Prostate gland (tissue), 2 donors: ENCODE measurements around the gene TBX10.

ENCODE experiments used
- CTCF ChIP-seq, 4 experiments: fragments of 200-600 bp in 2 of 4; fragments of 450-650 bp in 2 of 4; sonication (generic) in 2 of 4; IDR thresholded peaks; 1 replicate in 3 of 4; 2 replicates in 1 of 4; pipeline ENCODE4 v1.5.1; 2016 to 2019; ENCODE audit warnings: antibody characterized with exemption in 4 of 4, mild to moderate bottlenecking in 2 of 4, moderate library complexity in 2 of 4
- POLR2AphosphoS5 ChIP-seq: sonication (generic); formaldehyde crosslinking; IDR thresholded peaks from one replicate; pipeline ENCODE4 v1.6.1; 2017; ENCODE audit warnings: antibody characterized with exemption

- TF ChIP-seq POLR2AphosphoS5: no peak
- TF ChIP-seq CTCF (IDR thresholded peaks at IDR 0.05): no peak
These were observed 26.7 kb upstream of the TBX10 start for GRCh38 chr11:67666303-67666645.
